K562 (cell line): Measurements from ENCODE around the gene KCNJ14. TPM values are rescaled to one million over a fixed set of nuclear protein-coding genes. Genes with fewer than 3 reads are reported as not detected.
A peak's percentile ranks its signal among the peaks of the same experiment; 100 is the strongest.

ENCODE experiments used
- BHLHE40 ChIP-seq: IDR thresholded peaks from 2 replicates; pipeline ENCODE4 v1.6.1; 2011; ENCODE audit warnings: low read length, improper control_type of control experiment
- CBX5 ChIP-seq: IDR thresholded peaks from 2 replicates; pipeline ENCODE4 v1.6.1; 2014; ENCODE audit warnings: low read depth, borderline replicate concordance
- CXXC5 ChIP-seq: fragments of 250-450 bp; sonication (Bioruptor Pico); IDR thresholded peaks from 2 replicates; pipeline ENCODE4 v1.8.0; 2022; ENCODE audit warnings: inconsistent platforms, mild to moderate bottlenecking, moderate library complexity
- HDAC2 ChIP-seq: fragments of 450-650 bp; IDR thresholded peaks from 2 replicates; pipeline ENCODE4 v1.6.1; 2016; ENCODE audit warnings: mild to moderate bottlenecking
- MBD2 ChIP-seq: sonication (generic); IDR thresholded peaks from 2 replicates; pipeline ENCODE4 v1.6.1; 2016; ENCODE audit warnings: low read depth, borderline replicate concordance
- NRF1 ChIP-seq, 2 experiments: fragments of 450-650 bp; IDR thresholded peaks in 1 of 2; conservative IDR thresholded peaks in 1 of 2; 2 replicates each; pipeline ENCODE4 v1.6.1; 2014; ENCODE audit warnings: mild to moderate bottlenecking in 2 of 2
- RBFOX2 ChIP-seq: fragments of 200-400 bp; formaldehyde crosslinking; IDR thresholded peaks from 2 replicates; pipeline ENCODE4 v1.6.1; 2017; ENCODE audit warnings: low read depth, mild to moderate bottlenecking, low read length, moderate library complexity
- RBM25 ChIP-seq: fragments of 200-400 bp; formaldehyde crosslinking; IDR thresholded peaks from 2 replicates; pipeline ENCODE4 v1.6.1; 2018; ENCODE audit warnings: low read length, low read depth, moderate library complexity; ENCODE audit not compliant: severe bottlenecking
- RCOR1 ChIP-seq, 2 experiments: IDR thresholded peaks; 2 replicates each; pipeline ENCODE4 v1.6.1; 2012; ENCODE audit warnings: low read depth in 2 of 2, low read length in 2 of 2, borderline replicate concordance in 1 of 2, improper control_type of control experiment in 1 of 2
- SIN3A ChIP-seq, 2 experiments: fragments of 150-350 bp in 1 of 2; IDR thresholded peaks; 2 replicates each; pipeline ENCODE4 v1.6.1; 2011 to 2016; ENCODE audit warnings: borderline replicate concordance in 2 of 2, low read depth in 2 of 2, low read length in 2 of 2, mild to moderate bottlenecking in 2 of 2, moderate library complexity in 2 of 2; ENCODE audit not compliant: control insufficient read depth in 1 of 2
- SIX5 ChIP-seq, 2 experiments: IDR thresholded peaks; 2 replicates each; pipeline ENCODE4 v1.6.1; 2011; ENCODE audit warnings: low read length in 2 of 2, borderline replicate concordance in 1 of 2, low read depth in 1 of 2, mild to moderate bottlenecking in 1 of 2, moderate library complexity in 1 of 2; ENCODE audit not compliant: insufficient read depth in 1 of 2
- SMARCA5 ChIP-seq: fragments of 450-650 bp; IDR thresholded peaks from 2 replicates; pipeline ENCODE4 v1.6.1; 2016
- TFAP4 ChIP-seq: sonication (generic); formaldehyde crosslinking; IDR thresholded peaks from 2 replicates; pipeline ENCODE4 v1.8.0; 2022; ENCODE audit warnings: missing genetic modification reagents, mild to moderate bottlenecking, moderate library complexity, borderline replicate concordance
- TRIM28 ChIP-seq: fragments of 450-650 bp; IDR thresholded peaks from 2 replicates; pipeline ENCODE4 v1.6.1; 2017
- U2AF2 ChIP-seq: fragments of 200-400 bp; formaldehyde crosslinking; optimal IDR thresholded peaks from 2 replicates; pipeline ENCODE3; 2017; ENCODE audit warnings: low read depth, mild to moderate bottlenecking, low read length
- USF1 ChIP-seq: sonication (generic); formaldehyde crosslinking; IDR thresholded peaks from 2 replicates; pipeline ENCODE4 v1.9.0; 2022; ENCODE audit warnings: mild to moderate bottlenecking, missing genetic modification reagents
- ZNF121 ChIP-seq: sonication (generic); formaldehyde crosslinking; conservative IDR thresholded peaks from 2 replicates; pipeline ENCODE4 v1.8.0; 2022; ENCODE audit warnings: missing genetic modification reagents
- ZNF143 ChIP-seq: sonication (generic); formaldehyde crosslinking; IDR thresholded peaks from 2 replicates; pipeline ENCODE4 v1.9.0; 2022; ENCODE audit warnings: mild to moderate bottlenecking, missing genetic modification reagents
- ZNF263 ChIP-seq: sonication (generic); formaldehyde crosslinking; IDR thresholded peaks from 2 replicates; pipeline ENCODE4 v1.8.0; 2022; ENCODE audit warnings: mild to moderate bottlenecking, missing genetic modification reagents, borderline replicate concordance
- polyA plus RNA-seq, 8 experiments: library from polyadenylated mRNA; depleted of rRNA in 4 of 8; stranded (reverse) in 5 of 8; unstranded in 3 of 8; fragments of >200 nt; fragmentation: Nextera tagmentation in 2 of 8; fragmentation: Illumina TruSeq in 1 of 8; extraction: Ambion mirVana in 2 of 8; extraction: Trizol in 1 of 8; gene quantifications; 2 replicates each; pipeline versions ENCODE4 v1.2.1 to v1.2.3, GENCODE V29; 2011 to 2014; ENCODE audit warnings: inconsistent platforms in 1 of 8, missing spikeins in 1 of 8
- total RNA-seq, 7 experiments: library from RNA; depleted of rRNA in 6 of 7; stranded (reverse); fragments of >200 nt in 6 of 7; fragmentation: Illumina TruSeq in 2 of 7; extraction: Trizol in 2 of 7; gene quantifications; 2 replicates each; pipeline versions ENCODE4 v1.2.1 to v1.2.3, GENCODE V29; 2011 to 2021; ENCODE audit warnings: low replicate concordance in 1 of 7
- TF ChIP-seq, protein P1 (sequence below): sonication (generic); formaldehyde crosslinking; IDR thresholded peaks from 2 replicates; pipeline ENCODE4 v1.8.0; 2022; ENCODE audit warnings: mild to moderate bottlenecking, missing genetic modification reagents

Gene KCNJ14
- total and polyA plus RNA-seq, 9 of the 15 experiments (the other 6 are each of a cell fraction or from before 2014, with no cell fraction given), result 0.15 to 1.6 (median 0.49) TPM

DNA sequence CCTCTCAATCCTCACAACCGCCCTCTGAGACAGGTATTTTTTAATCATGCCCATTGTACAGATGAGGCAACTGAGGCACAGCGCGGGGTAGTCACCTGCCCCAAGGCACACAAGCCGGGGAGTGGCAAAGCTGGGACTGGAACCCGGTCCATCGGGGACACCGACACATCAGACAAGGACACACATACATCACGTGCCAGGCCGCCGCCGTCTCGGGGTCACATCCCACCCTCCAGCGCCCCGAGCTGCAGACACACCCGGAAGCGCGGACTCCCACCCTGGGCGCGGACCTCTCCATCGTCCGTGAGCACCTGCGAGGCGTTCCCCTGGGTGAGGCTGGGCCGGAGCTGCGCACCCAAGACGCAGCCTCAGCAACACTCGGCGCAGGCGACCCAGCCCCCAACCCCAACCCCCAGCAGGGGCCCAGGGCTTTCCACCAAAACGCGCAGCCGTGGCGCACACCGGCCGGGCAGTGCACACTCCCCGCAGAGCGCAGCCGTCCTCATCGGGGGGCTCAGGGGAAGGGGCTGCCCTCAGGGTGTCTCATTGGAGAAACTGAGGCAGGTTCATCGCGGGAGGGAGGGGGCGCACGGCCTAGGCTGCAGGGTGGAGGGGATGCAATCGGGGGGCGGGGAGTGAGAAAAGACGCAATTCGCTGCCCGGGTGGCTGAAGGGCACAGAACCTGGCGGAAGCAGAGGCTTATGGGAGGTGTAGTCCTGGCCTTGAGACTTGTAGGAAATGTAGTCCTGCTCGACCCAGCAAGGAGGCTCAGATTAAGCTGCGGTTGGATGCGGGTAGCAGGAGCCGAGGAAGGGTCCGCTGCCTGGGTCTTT, 58.1 kb downstream of the KCNJ14 start (continued):
- TF ChIP-seq MBD2, result 0 out of 2 replicates have a peak, but pooled peaks have one; percentile 30
- TF ChIP-seq ZNF143 (CRISPR knock-in tag), result peak; percentile 86
- no peak for TF ChIP-seq CBX5
- peak; percentile 49; the same call in 1 of the 2 replicates for TF ChIP-seq TFAP4 (CRISPR knock-in tag)
- TF ChIP-seq U2AF2, result no peak
- TF ChIP-seq NRF1 (conservative IDR thresholded peaks at IDR 0.05 in 1 of 2, IDR thresholded peaks at IDR 0.05 in 1 of 2), result peak; percentile 85 to 87
- peak; percentile 50; the same call in 1 of the 2 replicates for TF ChIP-seq BHLHE40
- TF ChIP-seq HDAC2, result peak; percentile 87; the same call in 1 of the 2 replicates
- TF ChIP-seq USF1, result peak; percentile 62
- TF ChIP-seq RBM25, result peak; percentile 87
- peak; percentile 36; the same call in 1 of the 2 replicates for TF ChIP-seq RBFOX2
- TF ChIP-seq, protein P1, sequence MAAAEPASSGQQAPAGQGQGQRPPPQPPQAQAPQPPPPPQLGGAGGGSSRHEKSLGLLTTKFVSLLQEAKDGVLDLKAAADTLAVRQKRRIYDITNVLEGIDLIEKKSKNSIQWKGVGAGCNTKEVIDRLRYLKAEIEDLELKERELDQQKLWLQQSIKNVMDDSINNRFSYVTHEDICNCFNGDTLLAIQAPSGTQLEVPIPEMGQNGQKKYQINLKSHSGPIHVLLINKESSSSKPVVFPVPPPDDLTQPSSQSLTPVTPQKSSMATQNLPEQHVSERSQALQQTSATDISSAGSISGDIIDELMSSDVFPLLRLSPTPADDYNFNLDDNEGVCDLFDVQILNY (CRISPR knock-in tag), result no peak
- TF ChIP-seq SIX5 (IDR thresholded peaks at IDR 0.05; ENCODE audit: borderline replicate concordance in 1 of 2, insufficient read depth in 1 of 2, low read depth in 1 of 2, low read length in 2 of 2), result peak; percentile 84 to 90
- TF ChIP-seq SIN3A (IDR thresholded peaks at IDR 0.05; ENCODE audit: borderline replicate concordance in 2 of 2, control insufficient read depth in 1 of 2, low read depth in 2 of 2, low read length in 2 of 2), result 0 out of 4 replicates have a peak, but pooled peaks of 1 of the 2 experiments have one; percentile 34
- TF ChIP-seq RCOR1 (IDR thresholded peaks at IDR 0.05; ENCODE audit: borderline replicate concordance in 1 of 2, low read depth in 2 of 2, low read length in 2 of 2), result peak; percentile 33 to 87; a peak in 3 of 4 replicates
- 0 out of 2 replicates have a peak, but pooled peaks have one; percentile 38 for TF ChIP-seq CXXC5
- TF ChIP-seq ZNF121 (CRISPR knock-in tag), result no peak
- peak; percentile 88; the same call in 1 of the 2 replicates for TF ChIP-seq SMARCA5
- TF ChIP-seq ZNF263 (CRISPR knock-in tag), result 0 out of 2 replicates have a peak, but pooled peaks have one; percentile 33
- TF ChIP-seq TRIM28, result no peak
